ENCODE measurements around the gene ARHGAP15.
A peak's percentile ranks its signal among the peaks of the same experiment; 100 is the strongest.

ARHGAP15 gene

DNA sequence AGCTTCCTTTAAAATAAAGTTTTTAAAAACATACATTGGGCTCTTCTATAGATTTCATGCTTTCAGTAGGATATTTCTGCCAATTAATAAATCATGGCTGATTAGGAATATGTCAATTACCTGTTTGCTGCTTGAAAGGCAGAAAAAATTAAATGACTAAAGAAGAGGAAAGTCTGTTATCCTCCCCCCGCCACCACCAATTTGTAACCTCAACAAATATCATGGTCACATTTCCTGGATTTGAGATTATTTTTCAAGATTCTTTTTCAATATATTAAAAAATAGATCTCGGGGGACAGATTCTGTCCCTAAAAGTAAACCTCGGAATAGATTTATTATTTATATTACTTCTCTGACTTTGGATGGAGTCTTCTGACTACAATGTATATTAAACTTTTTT, 125.9 kb downstream of the ARHGAP15 start:
- ChIA-PET CTCF (interaction anchor here (0.8 kb wide), 1 partner anchor 93 kb away, joined by 3 read pairs; no protein-coding TSS in a partner anchor), POLR2A (no interaction called here)
- no peak for TF ChIP-seq ZNF384 (IDR thresholded peaks at IDR 0.05)
- DNase-seq (ENCODE audit: extremely low spot score): no peak

DNA sequence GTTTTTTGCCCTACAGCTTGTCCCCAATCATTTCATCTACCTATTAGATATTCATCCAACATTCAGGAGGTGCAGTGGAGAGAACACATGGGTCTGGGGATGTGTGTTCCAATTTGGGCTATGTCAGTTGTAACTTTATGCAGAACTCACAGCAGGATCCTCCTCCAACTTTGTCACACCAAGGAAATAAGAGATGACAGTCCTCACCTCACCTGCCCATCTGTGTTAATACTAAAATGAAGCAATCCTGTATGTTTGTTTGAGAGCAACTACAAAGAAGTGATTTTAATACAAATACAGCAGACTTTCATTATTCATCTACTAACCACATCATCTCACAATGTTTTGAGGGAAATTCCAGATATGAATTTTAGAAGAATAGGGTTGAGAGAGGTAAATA, 126.7 kb downstream of the ARHGAP15 start:
- DNase-seq (ENCODE audit: extremely low spot score): no peak

DNA sequence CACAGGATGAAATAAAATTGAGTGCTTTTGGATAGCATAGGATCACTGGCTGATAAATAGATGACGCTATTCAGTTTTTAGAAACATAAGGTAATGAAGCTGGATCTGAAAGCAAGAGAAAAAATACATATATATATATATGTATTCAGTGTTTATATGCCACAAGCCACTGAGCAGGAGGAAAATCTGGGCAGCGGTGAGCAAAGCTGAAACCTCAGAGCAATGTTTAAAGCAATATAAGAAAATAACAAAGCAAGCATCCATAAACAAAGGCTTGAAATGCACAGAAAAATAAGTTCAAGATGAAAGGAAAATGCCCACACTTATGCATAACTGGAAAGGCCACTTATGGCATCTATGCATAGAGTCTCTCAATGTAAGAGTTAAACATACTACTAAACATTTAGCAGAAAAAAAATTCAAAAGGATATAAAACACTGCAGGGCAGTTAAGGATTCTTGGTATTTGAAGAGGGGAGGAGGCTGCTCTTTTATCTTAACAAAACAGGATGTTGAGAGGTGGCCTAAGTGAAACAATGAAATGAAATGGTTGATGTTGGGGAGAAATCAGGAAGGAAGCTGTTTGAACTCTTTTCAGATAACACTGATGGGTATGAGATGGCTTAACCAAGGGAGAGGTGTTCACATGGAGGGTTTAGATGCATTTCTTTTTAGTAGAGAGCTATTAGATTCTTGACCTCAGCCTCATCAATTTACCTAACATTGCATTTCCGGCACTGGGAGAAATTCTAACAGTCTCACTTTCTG, 129.1 kb downstream of the ARHGAP15 start:
- DNase-seq (ENCODE audit: extremely low spot score): no peak
- CTCF ChIA-PET: interaction anchor here (1.0 to 1.3 kb wide), 3 partner anchors 9 to 146 kb away, joined by 3 to 4 read pairs (median 3); no protein-coding TSS in a partner anchor
- POLR2A ChIA-PET: no interaction called here
- TF ChIP-seq ELF4 (IDR thresholded peaks at IDR 0.05) (no peak), SUZ12 (IDR thresholded peaks at IDR 0.05) (no peak), ARNT (IDR thresholded peaks at IDR 0.05) (no peak), FOXA1 (IDR thresholded peaks at IDR 0.05) (no peak), L3MBTL2 (conservative IDR thresholded peaks at IDR 0.05) (no peak), LEF1 (IDR thresholded peaks at IDR 0.05; ENCODE audit: borderline replicate concordance) (no peak), TARDBP (IDR thresholded peaks at IDR 0.05) (no peak), SP1 (IDR thresholded peaks at IDR 0.05) (no peak), HDGF (IDR thresholded peaks at IDR 0.05; ENCODE audit: borderline replicate concordance) (no peak), NFRKB (IDR thresholded peaks at IDR 0.05) (no peak), CTBP1 (IDR thresholded peaks at IDR 0.05; ENCODE audit: borderline replicate concordance) (no peak), BHLHE40 (IDR thresholded peaks at IDR 0.05; ENCODE audit: borderline replicate concordance) (no peak), FOXM1 (IDR thresholded peaks at IDR 0.05; ENCODE audit: borderline replicate concordance) (no peak), FOXK2 (IDR thresholded peaks at IDR 0.05) (no peak), ZNF384 (IDR thresholded peaks at IDR 0.05) (no peak)
- TF ChIP-seq, protein P1, sequence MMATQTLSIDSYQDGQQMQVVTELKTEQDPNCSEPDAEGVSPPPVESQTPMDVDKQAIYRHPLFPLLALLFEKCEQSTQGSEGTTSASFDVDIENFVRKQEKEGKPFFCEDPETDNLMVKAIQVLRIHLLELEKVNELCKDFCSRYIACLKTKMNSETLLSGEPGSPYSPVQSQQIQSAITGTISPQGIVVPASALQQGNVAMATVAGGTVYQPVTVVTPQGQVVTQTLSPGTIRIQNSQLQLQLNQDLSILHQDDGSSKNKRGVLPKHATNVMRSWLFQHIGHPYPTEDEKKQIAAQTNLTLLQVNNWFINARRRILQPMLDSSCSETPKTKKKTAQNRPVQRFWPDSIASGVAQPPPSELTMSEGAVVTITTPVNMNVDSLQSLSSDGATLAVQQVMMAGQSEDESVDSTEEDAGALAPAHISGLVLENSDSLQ (IDR thresholded peaks at IDR 0.05): no peak

More for the DNA sequence above, 126.7 kb downstream of the ARHGAP15 start:
- CTCF ChIA-PET: interaction anchor here (0.8 kb wide), 1 partner anchor 94 kb away, joined by 3 read pairs; no protein-coding TSS in a partner anchor
- TF ChIP-seq FOXM1 (IDR thresholded peaks at IDR 0.05; ENCODE audit: borderline replicate concordance) (no peak), CTBP1 (IDR thresholded peaks at IDR 0.05; ENCODE audit: borderline replicate concordance) (no peak), ZNF384 (IDR thresholded peaks at IDR 0.05) (no peak), BHLHE40 (IDR thresholded peaks at IDR 0.05; ENCODE audit: borderline replicate concordance) (no peak), TARDBP (IDR thresholded peaks at IDR 0.05) (no peak), SUZ12 (IDR thresholded peaks at IDR 0.05) (no peak), SP1 (IDR thresholded peaks at IDR 0.05) (no peak), ELF4 (IDR thresholded peaks at IDR 0.05) (no peak), HDGF (IDR thresholded peaks at IDR 0.05; ENCODE audit: borderline replicate concordance) (no peak), LEF1 (IDR thresholded peaks at IDR 0.05; ENCODE audit: borderline replicate concordance) (no peak)
- TF ChIP-seq, protein P1 (IDR thresholded peaks at IDR 0.05): no peak
- POLR2A ChIA-PET: no interaction called here

DNA sequence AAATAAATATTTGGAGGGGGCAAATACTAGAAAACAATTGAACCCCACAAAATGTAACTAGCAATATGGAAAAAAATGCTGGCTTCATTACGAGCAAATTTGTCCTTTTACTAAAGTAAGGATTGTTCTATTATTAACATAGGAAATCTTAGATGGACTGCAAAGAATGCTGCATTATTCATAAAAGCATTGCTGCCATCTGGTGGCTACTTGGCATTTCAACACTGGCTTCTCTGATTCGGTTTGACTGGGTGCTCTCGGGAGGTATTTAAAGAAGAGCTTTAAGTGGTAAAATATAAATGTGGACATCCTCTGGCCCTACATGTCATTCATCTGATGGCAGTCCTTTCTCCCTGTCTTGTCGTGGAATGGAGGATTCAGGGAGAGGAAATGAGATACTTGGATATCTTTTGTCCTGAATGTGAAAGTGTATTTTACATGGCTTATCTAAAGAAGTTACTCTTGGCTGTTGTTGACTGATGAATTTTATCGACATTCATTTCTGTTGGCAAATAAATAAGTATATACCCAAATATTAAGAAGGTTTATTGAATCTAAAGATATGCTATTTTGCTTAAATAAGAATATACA, 130.2 kb downstream of the ARHGAP15 start:
- peak; percentile 45 for DNase-seq (ENCODE audit: extremely low spot score)
- POLR2A ChIA-PET: no interaction called here
- CTCF ChIA-PET: interaction anchor here (0.6 to 1.3 kb wide), 5 partner anchors 50 to 148 kb away, joined by 3 to 7 read pairs (median 4); no protein-coding TSS in a partner anchor
- TF ChIP-seq ARNT (IDR thresholded peaks at IDR 0.05) (no peak), L3MBTL2 (conservative IDR thresholded peaks at IDR 0.05) (no peak)

DNA sequence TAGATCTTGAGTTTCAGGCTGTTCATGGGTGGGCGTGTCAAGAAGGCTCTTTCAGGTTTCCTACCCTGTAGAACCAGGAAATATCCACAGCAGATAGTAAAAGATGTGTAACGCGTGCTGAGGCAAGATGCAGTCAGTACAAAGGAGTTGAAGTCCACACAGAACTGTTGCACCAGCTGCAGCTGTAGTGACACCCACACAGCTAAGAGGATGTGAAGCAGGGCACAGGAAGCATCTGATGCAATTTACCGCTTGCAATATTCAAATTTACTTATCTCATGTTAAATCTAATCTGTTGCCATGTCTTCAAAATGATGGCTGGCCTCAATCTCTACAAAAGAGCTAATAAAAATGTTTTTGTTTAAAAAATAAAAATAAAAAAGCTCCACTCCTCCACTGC, 132.8 kb downstream of the ARHGAP15 start:
- no peak for TF ChIP-seq ELF4 (IDR thresholded peaks at IDR 0.05)
- TF ChIP-seq L3MBTL2 (conservative IDR thresholded peaks at IDR 0.05): no peak
- TF ChIP-seq FOXM1 (IDR thresholded peaks at IDR 0.05; ENCODE audit: borderline replicate concordance): no peak
- TF ChIP-seq SP1 (IDR thresholded peaks at IDR 0.05): no peak
- no peak for TF ChIP-seq CTBP1 (IDR thresholded peaks at IDR 0.05; ENCODE audit: borderline replicate concordance)
- TF ChIP-seq, protein P1 (IDR thresholded peaks at IDR 0.05): no peak
- no peak for TF ChIP-seq SUZ12 (IDR thresholded peaks at IDR 0.05)
- no peak for TF ChIP-seq FOXA1 (IDR thresholded peaks at IDR 0.05)
- no peak for TF ChIP-seq FOXK2 (IDR thresholded peaks at IDR 0.05)
- no peak for TF ChIP-seq NFRKB (IDR thresholded peaks at IDR 0.05)
- TF ChIP-seq ZNF384 (IDR thresholded peaks at IDR 0.05): no peak
- TF ChIP-seq LEF1 (IDR thresholded peaks at IDR 0.05; ENCODE audit: borderline replicate concordance): no peak
- TF ChIP-seq TARDBP (IDR thresholded peaks at IDR 0.05): no peak
- CTCF ChIA-PET: interaction anchor here (0.6 kb wide), 2 partner anchors 22 to 152 kb away, joined by 3 to 4 read pairs; no protein-coding TSS in a partner anchor
- POLR2A ChIA-PET: no interaction called here
- no peak for DNase-seq (ENCODE audit: extremely low spot score)

DNA sequence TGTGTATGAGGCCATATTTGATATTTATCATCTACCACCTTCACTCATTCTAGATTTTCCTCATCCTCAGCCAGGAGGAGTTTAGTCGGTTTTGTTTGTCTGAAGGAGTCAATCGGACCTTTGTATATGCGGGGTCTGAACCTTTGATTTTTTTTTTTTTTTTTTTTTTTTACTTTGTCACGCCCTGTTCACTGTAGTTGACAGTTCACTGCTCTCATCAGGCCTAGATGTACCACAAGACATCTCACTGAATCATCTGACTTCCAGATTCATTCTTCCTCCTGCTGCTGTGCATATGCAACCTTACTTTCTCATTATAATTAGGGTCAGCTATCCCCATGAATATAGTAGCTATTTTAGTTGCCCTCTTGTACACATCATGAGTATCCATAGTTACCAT, 133.2 kb downstream of the ARHGAP15 start:
- ChIA-PET CTCF (interaction anchor here (0.6 kb wide), 2 partner anchors 22 to 152 kb away, joined by 3 to 4 read pairs; no protein-coding TSS in a partner anchor), POLR2A (no interaction called here)
- no peak for DNase-seq (ENCODE audit: extremely low spot score)
- TF ChIP-seq ZNF384 (IDR thresholded peaks at IDR 0.05) (0 out of 2 replicates have a peak, but pooled peaks have one; percentile 47), ELF4 (IDR thresholded peaks at IDR 0.05) (no peak), NFRKB (IDR thresholded peaks at IDR 0.05) (no peak)

Measured in HEK293T (cell line).